ENCODE measurements around the gene TNRC18.

TNRC18 gene

DNA sequence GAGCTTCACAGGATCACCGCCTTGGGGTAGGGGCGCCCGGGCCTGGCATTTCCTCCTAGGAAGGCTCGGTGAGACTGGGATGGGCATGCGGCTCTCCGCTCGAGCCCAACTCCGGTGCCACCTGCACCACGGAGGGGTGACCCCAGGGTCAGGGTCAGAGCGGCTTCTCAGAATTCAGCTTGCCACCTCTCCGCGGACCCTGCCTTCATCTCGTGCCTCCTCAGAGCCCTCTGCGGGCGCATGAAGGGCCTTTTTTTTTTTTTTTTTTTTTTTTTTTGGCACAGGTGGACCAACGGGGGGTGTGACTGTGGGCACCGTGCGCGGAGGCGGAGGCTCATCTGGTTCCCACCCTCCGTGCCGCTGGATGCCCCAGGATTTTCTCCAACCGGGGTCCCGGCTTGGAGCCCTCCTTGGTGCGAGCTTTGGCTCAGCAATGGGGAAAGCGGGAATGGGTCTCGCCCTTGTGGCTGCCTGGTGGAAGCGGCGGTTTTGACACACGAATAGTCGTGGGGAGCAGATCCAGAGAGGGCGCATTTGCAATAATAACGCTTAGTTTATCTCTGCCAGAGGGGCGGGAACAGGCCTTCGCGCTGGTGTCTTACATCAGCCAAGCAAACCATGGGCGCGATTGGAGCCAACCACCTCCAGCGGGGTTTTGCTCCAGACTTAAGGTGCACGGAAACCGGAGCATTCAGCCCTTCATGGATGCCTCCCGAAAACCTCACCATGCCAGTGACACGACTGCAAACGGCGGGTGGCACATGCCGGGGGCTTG, 5.0 kb upstream of the TNRC18 start:
- no peak for DNase-seq (ENCODE audit: low read depth)

DNA sequence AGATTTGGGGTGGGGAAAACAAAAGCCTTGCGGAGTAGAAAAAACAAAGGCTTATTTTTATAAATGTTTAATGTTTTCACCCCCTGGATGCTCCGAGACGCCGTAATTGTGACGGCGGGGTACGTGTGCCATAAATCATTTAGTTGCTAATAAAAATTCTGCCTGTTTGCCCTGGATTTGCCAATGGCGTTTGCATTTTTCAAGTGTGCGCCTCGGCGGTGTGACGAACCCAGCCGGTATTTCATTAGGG, 2.5 kb upstream of the TNRC18 start:
- DNase-seq (ENCODE audit: low read depth): no peak

DNA sequence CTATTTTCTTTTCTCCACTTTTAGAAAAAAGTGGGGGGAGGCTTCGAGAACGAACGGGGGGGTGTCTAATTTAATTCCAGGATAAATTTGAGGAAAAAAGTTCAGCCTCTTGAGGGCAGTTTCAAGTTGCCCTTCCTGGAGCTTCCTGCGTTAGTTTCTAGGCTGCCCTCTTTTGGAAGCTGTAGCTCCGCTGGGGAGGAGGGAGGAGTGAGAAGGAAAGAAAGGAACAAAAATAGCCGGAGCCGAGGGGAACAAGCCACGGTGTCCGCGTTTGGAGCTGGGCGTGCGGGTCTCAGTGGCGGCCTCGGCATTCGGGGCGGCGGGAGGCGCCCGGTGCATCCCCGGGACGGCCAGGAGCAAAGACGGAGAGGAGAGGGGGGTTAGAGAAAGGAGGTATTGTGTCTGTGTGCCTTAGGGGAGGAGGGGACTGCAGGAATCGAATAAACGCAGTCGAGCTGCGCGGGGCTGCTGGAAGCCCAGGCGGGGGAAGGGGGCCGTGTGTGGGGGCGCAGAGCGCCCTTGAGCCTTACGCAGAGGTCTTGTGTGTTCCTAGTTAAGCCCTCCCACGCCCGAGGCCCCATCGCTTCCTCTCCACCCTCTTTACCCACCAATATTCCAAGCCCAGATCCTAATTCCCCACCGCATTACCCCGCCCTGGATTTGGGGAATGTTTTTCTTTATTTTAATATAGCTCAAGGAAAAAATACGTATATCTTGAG, 2.0 kb upstream of the TNRC18 start:
- DNase-seq (ENCODE audit: low read depth): no peak

DNA sequence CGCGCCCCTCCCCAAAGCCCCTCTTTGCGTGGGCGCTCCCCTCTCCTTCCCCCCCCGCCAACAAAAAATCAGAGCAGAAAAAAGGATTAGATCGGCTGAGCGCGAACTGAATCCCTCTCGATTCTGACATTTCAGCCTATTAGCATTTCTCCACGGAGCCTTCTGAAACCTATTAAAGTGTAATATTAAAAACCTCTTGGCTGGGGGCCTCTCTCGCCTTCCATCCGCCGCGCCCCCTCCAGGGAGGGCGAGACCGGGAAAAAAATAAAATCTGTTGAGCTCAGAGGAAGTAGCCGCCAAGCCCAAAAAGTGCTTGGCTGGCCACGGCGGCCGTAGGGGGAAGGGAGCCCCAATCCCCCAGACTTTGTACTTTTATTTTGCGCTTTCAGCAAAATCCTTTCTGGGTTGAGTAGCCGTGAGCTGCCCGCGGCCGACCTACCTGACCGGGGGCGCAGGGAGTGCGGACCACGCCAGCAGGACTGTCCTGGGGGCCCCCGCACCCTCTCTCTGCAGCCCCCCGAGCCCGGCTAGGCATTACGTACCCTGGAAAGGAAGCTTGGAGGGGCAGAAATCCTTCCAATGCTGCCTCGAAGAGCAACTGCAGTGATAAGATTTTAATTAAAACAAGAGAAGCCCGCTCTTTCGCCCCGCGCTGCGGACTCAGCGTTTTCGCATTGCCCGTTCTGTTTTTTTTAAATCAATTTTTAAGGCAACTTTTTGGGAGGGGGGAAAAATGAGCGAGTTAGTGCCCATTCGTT, 1.3 kb upstream of the TNRC18 start:
- no peak for DNase-seq (ENCODE audit: low read depth)

DNA sequence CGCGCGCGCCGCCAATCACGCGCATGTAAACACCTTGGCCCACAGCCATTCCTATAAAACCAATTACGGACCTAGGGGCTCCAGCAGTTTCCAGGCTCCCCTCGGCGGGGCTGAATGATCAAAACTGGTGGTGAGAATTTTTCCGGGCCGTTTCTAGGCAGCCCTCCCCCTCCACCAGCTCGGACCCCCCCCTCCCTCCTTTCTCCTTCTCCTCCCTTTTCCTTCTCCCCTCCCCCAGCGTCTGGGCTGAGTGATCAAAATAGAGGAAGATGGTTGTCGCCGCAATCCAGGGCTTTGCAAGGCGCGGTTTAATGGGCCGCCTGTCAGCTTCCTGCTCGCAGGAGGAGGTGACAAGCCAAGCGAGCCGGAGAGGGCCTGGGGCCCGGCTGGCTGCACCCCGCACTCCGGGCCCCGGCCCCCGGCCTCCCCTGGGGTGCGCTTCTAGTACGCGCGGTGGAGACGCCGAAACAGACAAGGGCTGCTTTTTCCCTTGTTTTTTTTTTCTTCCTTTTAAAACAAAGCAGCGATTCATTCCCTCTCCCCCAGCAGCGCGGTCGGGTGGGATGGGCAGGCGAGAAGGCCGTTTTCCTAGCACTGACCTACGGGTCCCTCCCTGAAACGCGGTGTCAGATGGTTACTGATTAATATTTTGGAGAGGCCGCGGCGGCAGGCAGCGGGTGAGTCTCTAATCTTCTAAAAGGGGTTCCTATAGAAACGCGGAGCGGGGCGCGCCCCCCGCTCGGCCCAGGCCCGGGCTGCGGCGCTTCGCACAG, 528 bp upstream of the TNRC18 start:
- DNase-seq (ENCODE audit: low read depth): no peak

DNA sequence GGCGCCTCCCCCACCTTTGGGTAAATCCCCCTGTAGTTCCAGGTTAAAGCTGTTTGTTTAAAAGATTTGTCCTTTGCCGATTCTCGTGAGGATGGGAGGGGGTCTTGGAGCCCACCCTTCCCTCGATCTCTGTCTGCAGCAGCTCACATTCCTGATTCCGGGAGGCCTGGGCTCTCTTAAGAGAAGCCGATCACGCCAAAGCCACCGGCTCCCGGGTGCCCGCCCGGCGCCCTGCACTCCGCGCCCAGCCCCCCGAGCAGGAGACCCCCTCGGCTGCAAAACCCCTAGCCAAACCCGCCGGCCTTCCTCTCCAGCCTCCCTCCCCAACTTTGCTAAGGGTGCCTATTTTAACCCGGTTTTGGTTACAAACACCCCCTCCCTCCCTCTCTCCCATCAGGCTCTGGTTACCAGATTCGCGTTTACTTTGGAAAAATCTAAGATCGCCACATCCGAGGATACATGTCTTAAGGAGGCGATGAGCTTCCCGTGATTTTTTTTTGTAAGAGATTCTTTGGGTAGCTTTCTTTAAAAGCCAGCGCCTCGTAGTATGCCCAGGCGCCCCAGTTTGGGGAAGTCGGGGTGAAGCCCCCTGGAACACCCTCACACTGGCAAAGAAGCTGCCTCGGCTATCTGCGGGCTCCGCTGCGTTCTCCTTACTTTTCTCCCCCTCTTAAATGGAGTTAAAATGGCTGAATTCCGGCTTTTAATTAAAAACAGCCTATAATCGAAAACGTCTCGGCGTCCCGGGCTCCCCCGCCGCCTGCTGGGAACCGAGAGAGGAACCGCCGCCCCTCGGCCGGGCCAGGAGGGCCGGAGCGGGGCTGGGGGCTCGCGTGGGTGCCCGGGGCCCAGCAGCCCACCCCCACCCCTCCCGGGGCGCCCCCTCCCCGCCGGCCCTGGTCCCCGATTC, 983 bp downstream of the TNRC18 start:
- no peak for DNase-seq (ENCODE audit: low read depth)

DNA sequence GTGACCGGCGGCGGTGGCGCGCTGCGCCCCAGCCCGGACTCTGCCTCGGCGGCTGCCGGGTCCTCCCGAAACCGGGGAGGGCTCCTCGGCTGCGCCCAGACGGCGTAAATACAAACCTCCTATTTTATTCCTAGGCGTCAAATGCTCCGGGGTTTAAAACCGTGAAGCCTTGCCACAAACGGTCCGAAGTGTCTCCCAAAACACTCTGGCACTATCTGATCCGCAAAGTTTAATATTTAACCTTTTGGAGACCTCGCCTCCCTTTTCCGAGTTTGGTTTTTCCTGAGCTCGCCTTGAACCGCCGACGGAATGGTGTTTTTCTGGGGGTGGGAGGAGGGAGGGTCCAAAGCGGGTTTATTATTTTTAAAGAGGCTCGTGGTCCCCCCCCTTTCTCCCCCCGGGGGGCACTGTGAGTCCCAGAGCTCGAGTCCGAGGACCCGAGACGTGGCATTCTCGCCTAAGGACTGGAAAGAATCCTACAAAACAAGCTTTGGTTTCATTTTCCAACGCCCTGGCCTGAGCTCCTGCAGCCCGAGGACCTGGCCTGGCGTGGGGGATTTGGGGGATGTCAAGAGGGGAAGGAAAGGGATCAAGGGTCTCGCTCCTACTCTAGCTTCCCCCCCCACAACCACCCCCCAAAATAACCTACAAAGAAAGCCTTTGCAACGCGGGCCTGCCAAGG, 1.8 kb downstream of the TNRC18 start:
- no peak for DNase-seq (ENCODE audit: low read depth)

DNA sequence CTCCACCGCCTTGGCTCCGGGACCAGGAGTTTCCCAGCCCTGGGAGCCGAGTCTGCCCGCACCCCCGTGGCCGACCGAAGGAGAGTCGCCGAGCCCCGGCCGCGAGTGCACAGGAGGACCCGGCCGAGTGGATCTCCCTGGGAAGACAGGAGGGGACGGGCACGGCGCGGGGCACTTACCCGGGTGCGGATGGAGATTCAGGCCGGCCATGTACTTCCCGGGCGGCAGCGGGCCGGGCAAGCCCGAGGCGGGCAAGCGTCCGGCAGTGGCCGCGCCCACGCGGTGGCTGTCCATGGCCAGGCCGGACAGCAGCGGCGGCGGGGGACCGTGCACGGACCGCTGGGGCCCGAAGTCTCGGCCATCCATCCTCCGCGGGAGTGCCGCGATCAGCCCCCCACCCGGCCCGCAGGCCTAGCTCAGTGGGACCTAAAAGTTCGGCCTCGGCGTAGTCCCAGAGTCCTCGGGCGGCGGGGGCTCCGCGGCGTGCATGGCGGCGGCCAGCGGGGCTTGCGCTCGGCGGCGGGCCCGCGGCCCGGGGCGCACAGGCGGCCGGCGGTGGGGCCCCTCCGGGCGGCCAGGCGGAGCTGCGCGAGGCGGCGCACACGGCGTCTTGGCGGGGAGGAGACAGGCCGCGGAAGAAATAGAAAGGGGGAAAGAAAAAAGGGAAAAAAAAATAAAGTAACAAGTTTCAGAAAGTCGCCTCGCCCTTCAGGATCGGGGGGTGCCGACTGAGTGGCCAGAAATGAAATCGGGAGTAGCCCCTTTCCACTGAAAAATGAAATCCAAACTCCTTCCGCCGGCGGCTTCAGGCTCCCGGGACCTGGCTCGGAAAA, 2.5 kb downstream of the TNRC18 start:
- DNase-seq (ENCODE audit: low read depth): no peak

DNA sequence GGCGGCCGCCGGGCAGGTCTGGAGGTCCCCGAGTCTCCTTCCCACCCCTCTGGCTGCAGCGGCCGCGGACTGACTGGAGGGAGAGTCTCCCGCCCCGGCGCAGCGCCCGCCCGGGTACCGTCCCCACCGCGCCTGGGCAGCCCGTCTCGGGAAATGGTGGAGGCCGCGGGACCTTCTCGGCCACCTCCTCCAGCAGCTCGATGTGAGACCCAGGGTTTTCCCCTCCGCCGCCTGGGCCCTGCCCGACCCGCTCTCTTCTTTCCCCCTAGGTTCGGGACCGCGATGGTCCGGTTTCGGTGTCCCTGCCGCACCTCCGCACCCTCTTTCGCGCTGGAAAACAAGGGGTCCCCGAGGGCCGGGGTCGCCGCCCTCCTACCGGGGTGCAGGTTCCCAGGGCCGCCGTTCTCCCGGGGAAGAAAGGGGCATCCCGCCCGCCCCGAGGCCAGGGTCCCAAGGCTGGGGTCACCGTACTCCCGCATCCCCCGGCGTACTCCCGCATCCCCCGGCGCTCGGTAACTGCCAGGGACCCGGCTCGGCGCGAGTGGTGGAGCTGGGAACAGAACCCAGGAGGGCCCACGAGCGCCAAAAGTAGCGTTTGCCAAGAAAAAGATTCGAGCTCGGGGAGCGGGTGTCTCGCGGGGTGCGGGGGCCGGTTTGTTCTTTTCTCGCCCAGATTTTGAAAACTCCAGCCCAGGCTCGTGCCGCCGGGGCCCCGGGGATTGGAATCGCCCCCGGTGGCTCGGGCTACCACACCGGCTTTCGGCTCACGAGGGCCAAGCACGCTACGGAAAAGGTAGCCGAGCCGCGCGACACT, 3.4 kb downstream of the TNRC18 start:
- DNase-seq (ENCODE audit: low read depth): no peak

DNA sequence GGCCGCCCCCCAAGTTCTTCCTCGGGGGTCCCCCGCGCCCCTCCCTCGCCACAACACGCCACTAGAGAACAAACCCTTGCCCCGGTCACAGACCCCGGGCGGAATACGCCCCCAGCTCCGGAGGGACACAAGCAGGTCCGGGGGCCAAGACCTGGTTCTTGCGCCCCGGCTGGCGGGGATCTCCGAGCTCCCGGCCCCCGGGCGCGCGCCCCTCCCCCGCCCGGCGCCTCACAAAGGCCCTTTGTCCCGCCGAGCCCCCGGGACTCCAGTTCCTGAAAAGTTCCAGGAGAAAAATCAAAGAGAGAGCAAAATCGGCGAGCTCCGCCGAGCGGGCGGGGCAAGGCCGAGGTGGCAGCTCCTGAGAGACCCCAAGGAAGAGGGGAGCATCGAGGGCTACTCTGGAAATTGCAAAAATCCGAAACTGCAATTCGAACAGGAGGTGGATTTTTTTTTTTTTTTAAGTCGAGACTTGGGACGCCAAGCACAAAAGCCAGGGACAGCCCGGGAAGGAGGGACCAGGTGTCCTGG, 4.0 kb downstream of the TNRC18 start:
- DNase-seq (ENCODE audit: low read depth): no peak

DNA sequence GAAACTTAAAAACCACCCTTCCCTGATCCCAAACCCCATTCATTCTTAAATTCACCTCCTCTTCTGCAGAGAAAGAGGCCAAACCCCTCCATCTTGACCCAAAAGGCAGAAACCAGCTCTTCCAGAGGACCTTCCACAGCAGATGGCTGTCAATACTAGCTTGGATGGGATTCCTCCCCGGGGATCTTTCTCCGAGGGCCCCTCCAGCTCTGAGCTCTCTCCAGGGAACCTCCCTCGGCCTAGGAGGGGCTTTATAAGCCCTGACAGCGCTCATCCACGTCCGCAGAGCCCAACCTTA, 5.4 kb downstream of the TNRC18 start:
- DNase-seq (ENCODE audit: low read depth): no peak

DNA sequence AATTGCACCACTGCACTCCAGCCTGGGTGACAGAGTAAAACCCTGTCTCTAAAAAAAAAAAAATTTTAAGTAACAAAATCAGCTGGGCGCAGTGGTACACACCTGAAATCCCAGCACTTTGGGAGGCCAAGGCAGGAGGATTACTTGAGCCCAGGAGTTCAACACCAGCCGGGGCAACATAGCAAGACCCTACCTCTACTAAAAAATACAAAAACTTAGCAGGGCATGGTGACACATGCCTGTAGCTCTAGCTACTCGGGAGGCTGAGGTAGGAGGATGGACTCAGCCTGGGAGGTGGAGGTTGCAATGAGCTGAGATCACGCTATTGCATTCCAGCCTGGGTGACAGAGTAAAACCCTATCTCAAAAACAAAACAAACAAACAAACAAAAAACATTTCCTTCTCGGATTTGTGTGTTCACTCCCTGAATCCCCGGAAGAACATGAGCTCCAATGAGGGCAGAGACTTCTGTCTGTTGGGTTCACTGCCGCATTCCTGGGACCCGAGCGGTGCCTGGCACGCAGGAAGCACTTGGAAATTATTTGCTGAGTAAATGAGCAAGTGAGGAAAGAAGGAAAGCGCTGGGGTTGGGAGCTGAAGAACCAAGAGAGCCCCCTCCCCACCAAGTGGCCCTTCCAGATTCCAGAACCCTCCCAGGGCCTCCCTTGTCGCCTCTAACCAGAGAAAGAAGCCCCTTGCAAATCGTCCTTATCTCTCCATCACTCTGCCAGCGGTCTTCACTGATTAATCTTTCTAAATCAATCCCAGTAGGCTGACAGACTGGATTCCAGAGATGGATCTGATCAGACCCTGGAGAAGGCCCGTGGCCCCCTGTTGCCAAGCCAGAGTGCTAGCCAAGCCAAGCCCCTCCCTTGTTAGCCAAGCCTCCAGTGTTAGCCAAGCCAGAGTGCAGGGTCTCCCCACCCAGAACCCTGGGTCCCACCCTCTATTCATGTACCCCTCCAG, 6.2 kb downstream of the TNRC18 start:
- no peak for DNase-seq (ENCODE audit: low read depth)

DNA sequence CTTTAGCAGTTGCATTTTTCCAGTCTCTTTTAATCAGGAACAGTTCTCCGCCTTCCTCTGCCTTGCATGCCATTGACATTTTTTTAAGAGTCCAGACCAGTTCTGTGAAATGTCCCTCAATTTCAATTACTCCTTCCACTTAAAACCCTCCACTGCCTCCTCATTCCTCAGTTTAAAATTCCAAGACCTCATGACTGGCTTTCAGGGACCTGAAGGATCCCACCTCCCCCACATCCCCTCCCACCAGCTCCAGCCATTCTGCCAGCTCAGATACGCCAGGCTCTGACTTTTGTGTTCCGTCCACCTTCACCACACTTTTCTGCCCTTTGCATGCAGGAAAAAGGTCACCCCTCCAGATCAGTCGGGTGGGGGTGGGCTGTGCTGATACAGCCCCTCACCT, 8.7 kb downstream of the TNRC18 start:
- DNase-seq (ENCODE audit: low read depth): no peak

DNA sequence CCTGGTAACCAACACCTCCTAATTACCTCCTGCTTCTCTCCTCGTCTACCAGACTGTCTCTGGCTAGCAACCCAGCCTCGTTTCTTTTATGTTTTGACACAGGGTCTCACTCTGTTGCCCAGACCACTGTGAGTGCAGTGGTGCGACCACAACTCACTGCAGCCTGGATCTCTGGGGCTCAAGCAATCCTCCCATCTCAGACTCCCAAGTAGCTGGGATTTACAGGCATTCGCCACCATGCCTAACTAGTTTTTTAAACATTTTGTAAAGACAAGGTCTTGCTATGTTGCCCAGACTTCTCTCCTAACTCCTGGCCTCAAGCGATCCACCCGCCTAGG, 10.2 kb downstream of the TNRC18 start:
- DNase-seq (ENCODE audit: low read depth): no peak

DNA sequence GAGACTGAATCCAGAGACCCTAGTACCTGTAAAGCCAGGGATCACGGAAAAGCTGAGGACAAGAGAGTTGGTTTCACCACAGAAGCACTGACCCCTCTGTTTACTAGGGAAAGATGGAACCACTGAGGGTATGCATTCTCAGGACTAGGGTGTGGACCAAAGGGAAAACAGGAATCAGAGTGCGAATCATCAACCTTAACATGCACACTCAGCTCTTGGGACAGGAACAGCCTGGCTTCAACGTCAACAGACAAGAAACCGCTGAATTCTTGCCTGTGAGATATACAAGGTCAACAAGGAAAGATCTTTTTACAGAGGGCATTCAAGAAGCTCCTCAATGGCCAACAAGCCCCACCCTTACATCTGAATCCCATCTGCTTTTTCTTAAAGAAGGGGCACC, 14.9 kb downstream of the TNRC18 start:
- DNase-seq (ENCODE audit: low read depth): no peak

DNA sequence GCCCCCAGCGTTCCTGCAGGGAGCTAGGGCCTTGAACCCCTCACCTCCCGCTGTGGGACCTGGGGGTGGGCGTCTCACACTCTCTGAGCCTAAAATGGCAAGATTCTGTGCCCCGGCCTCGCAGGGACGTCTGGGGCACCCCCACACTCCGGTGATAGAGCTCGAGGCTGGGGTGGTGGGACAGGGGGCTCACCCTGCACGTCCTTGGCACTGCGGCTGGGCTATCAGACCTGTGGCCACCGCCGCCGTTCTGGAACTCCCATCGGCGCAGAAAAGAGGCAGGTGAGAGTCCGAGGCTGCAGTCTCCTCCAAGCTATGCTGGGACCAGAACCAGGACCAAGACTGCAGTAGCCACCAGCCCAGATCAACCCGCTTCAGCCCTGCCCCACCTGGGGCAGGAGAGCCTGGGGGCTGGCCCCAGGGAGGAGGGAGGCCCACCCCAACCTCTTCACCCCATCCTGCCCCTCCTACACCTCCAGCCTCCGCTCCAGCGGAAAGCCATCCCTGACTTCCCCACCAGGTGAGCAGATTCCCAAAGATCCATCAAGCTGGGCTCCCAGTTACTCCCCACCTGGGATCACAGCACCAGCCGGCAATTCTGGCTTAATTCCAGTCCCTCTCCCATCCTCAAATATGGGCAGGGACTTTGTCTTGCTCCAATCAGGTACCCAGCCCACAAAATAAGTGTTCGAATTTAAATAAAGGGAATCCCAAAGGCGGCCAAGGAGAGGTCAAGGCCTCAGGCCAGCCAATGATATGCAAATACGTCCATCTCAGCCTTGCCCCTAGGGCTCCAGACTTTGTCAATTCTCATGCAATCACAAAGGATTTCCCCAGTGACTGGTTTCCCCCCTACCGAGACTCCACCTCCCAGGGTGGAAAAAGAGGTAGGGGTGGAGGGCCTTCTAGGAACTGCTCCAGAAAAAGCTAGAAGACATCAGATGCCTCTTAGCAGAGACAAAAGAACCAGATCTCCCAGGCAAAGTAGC, 16.4 kb downstream of the TNRC18 start:
- DNase-seq (ENCODE audit: low read depth): no peak

DNA sequence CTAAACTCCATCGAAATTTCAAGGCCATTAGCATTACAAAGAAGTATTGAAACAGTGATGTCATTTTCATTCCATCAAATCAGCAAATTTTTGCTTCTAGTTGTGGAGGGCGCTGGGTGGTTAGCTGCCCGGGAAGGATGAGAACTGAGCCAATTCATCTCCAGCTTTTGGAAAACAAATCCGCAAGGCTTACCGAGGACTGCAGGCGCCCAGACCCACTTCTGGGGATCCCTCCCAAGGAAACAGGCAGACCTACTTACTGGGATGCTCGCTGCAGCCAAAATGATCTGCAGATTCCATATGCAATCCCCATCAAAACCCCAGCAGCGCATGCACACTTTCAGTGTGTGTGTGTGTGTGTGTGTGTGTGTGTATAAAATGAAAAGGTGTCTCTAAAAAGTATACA, 19.2 kb downstream of the TNRC18 start:
- no peak for DNase-seq (ENCODE audit: low read depth)

Measured in stimulated activated CD4-positive, alpha-beta T cell treated with anti-CD3 and anti-CD28 coated beads, Interleukin-2, amount 100 ng/mL, for 4 hours (primary cell).